Right ventricle myocardium inferior (tissue), 1 donor: ENCODE measurements around the gene HNF1A. TPM values are rescaled to one million over a fixed set of nuclear protein-coding genes. Genes with fewer than 3 reads are reported as not detected.
A peak's percentile ranks its signal among the peaks of the same experiment; 100 is the strongest.
"Not testable (repeated sequence)": the region's sequence is repeated elsewhere in the genome, so short reads cannot be mapped to it uniquely, and the experiment has no call there.

ENCODE experiments used
- ATAC-seq: fragments of 200-7000 bp; cut with Tn5 transposase; one replicate; pipeline ENCODE4 v1.9.1; 2020; ENCODE audit warnings: mild to moderate bottlenecking, moderate library complexity
- DNase-seq: peaks from one replicate; pipeline ENCODE4 v3.0.0; 2021; ENCODE audit errors: missing footprints
- intact Hi-C: fragments of 100-400 bp; cut with DNase I; formaldehyde crosslinking; loops from one replicate; pipeline ENCODE4 v1.11.0; 2022
- total RNA-seq: library from RNA; stranded (reverse); fragmentation: NEBNext Ultra II Directional; extraction: Animal tissue kit (Norgen Biotek cat#: 25700); gene quantifications from one replicate; pipeline ENCODE4 v1.2.1, GENCODE V29; 2021
- donor health status: DM: no; HTN: yes; CAD: no; lungs with severe emphysema.

The HNF1A gene
- total RNA-seq, 1 donor from 2014 or later = not detected

- no peak for DNase-seq
- no peak for ATAC-seq
- intact Hi-C loops = no loop called here
Measured at GRCh38 chr12:121026274-121027045, 48.1 kb downstream of the HNF1A start.

DNA sequence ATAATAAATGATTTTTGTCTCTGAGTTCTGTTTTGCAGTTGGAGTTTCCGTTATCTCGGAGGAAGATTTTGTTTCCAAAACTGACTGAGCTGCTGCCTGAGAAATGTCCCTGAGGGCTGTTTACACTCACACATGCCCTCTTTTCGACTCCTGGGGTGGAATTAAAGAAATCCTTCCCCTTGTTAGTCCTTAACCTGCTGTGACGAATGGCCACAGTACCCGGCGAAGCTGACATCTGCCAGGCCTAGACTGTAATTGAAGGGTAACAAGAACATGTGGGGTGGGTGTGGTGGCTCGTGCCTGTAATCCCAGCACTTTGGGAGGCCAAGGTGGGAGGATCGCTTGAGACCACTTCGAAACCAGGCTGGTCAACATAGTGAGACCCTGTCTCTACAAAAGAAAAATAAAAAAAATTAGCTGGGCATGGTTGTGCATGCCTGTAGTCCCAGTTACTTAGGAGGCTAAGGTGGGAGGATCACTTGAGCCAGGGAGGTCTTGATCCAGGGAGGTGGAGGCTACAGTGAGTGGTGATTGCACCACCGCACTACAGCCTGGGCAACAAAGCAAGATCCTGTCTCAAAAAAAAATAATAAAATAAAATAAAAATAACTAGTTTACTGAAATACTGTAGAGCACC, 52.4 kb downstream of the HNF1A start:
- DNase-seq (no peak), ATAC-seq (no peak)
- intact Hi-C loops = no loop called here

- intact Hi-C loops = no loop called here
- no peak for ATAC-seq
- DNase-seq = no peak
Measured at GRCh38 chr12:121033625-121034349, 55.4 kb downstream of the HNF1A start.

GRCh38 chr12:121034616-121035305, 56.4 kb downstream of the HNF1A start:
- no peak for ATAC-seq
- intact Hi-C loops = no loop called here
- no peak for DNase-seq

DNA sequence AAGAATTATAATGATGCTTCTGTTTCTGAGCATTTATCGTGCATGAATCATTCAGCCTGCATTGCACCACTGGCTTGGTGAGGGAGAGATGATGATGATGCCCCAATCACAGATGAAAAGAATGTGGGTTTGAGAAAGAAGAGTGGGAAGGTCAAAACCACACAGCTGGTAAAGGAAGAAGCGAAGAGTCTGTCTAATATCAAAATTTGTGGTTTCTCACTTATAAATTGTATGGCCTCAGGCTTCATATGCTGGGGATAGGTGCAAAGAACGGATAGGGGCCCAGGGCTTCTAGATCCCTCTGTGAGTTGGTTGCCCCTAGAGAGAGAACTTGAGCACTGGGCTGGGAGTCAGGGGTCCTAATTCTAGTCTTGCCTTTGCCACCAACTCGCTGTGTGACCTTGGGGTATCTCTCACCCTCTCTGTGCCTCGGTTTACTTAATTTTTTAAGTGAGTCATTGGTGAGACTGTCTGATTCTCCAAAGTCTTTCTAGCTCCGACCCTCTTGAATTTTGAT, 58.5 kb downstream of the HNF1A start:
- no peak for ATAC-seq
- intact Hi-C loops = no loop called here
- no peak for DNase-seq

DNA sequence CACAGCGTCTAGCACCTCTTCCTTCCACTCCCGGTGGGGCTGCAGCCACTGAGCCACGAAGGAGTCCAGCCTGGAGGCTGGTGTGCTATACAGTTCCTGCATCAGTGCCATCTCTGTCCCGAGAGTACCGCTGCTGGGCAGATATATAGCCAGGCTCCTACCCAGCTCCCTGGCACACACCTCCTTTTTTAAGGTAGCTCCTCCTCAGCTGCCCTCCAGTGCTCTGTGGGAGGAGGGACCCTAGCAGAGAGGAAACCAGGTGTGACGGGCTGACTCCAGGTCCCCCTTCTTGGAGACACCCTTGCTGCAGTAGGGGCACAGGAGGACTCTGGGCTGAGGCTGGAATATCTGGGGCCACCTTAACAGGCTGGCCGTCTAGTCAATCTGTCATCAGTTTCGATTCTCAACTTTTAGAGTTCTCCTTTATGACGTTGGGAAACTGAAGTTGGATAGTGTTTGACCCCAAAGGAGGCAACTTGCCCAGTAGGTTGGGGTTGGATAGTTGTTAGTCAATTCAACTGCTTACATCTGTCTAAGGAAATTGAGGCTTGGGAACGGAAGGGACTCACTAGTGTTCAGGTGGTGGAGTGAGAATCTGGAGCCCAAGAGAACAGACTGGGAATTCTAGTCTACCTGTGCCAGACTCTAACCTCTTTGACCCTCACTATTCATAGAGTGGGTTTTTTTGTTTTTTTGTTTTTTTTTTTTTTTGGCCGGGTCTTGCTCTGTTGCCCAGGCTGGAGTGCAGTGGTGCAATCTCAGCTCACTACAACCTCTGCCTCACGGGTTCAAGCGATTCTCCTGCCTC, 60.7 kb downstream of the HNF1A start, which contains the start of gene OASL:
TSS of gene OASL (minus strand) at position 386 of the 808 bp plus-strand sequence. CDS start at position 111, 275 bp downstream.
- ATAC-seq = peak; percentile 37
- intact Hi-C loops = no loop called here
- DNase-seq = no peak

- intact Hi-C loops = no loop called here
- ATAC-seq (no peak), DNase-seq (no peak)
Measured at GRCh38 chr12:121043067-121043466, 64.7 kb downstream of the HNF1A start.

GRCh38 chr12:121047400-121047799, 69.1 kb downstream of the HNF1A start:
- DNase-seq, ATAC-seq, intact Hi-C loops: not testable (repeated sequence)

DNA sequence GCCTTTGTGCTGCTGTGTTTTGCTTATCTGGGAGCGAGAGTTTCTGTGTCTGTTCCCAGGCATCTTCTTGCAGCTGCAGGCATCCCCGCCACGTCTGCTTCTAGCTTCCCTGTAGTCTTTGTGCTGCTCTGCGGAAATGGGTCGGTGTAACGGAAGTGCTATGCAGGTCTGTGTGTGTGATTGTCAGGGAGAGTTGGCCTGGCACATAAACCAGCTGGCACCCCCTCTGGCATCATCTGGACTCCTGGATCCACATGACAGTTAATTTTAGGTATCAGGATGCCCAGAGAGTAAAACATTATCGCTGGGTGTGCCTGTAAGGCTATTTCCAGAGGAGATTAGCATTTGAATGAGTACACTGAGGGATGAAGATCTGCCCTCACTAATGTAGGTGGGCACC, 70.1 kb downstream of the HNF1A start:
- DNase-seq = no peak

GRCh38 chr12:121050725-121051124, 72.4 kb downstream of the HNF1A start:
- intact Hi-C loops = no loop called here
- DNase-seq = no peak
- no peak for ATAC-seq

More for the DNA sequence above, 70.1 kb downstream of the HNF1A start:
- ATAC-seq = no peak
- intact Hi-C loops = no loop called here

Other genes with a start within 250 kb of the HNF1A start
- gene SPPL3, start 74.2 kb upstream of the HNF1A start, total RNA-seq = 30.4 TPM
- gene C12orf43, start 37.9 kb downstream of the HNF1A start, total RNA-seq = 8.2 TPM
- 0.08 TPM for gene OASL, start 60.7 kb downstream of the HNF1A start, total RNA-seq
- 2.0 TPM for gene P2RX7, start 154.3 kb downstream of the HNF1A start, total RNA-seq
- gene P2RX4, start 231.6 kb downstream of the HNF1A start, total RNA-seq = 4.7 TPM